Natural killer cell (primary cell): ENCODE data around the gene ERCC2. TPM values are rescaled to one million over a fixed set of nuclear protein-coding genes. Genes with fewer than 3 reads are reported as not detected.

ENCODE experiments used
- ATAC-seq, 3 donors: fragments of 150-1000 bp in 2 of 3; fragments of 200-7000 bp in 1 of 3; cut with Tn5 transposase; 1 replicate in 1 of 3; 2 replicates in 2 of 3; pipeline ENCODE4 v1.10.0; 2021; ENCODE audit warnings: mild to moderate bottlenecking in 2 of 3, moderate library complexity in 2 of 3
- DNase-seq, 2 donors: peaks; one replicate each; pipeline versions ENCODE4 v3.0.0 to v3.0.0-alpha.2; 2013 to 2021; ENCODE audit warnings: mixed read lengths in 1 of 2
- H3K27ac ChIP-seq: one replicate; pipeline ENCODE4 v1.5.1; 2013; ENCODE audit warnings: mild to moderate bottlenecking, low read length
- H3K27me3 ChIP-seq: one replicate; pipeline ENCODE4 v1.6.1; 2013; ENCODE audit warnings: low read length; ENCODE audit not compliant: control insufficient read depth, insufficient read depth
- H3K36me3 ChIP-seq: one replicate; pipeline ENCODE4 v1.6.1; 2013; ENCODE audit warnings: low read length; ENCODE audit not compliant: control insufficient read depth, insufficient read depth
- H3K4me1 ChIP-seq: one replicate; pipeline ENCODE4 v1.6.1; 2013; ENCODE audit warnings: low read length; ENCODE audit not compliant: control insufficient read depth, insufficient read depth
- H3K4me3 ChIP-seq: one replicate; pipeline ENCODE4 v1.5.1; 2013; ENCODE audit warnings: low read length
- H3K9me3 ChIP-seq: one replicate; pipeline ENCODE4 v1.6.1; 2013; ENCODE audit warnings: low read length; ENCODE audit not compliant: control insufficient read depth, insufficient read depth
- H3K27ac Mint-ChIP-seq, 2 donors: one replicate each; pipeline ENCODE4 v1.8.0; 2022; ENCODE audit warnings: mild to moderate bottlenecking in 2 of 2, mixed read lengths in 2 of 2, moderate library complexity in 1 of 2
- H3K27me3 Mint-ChIP-seq, 2 donors: one replicate each; pipeline ENCODE4 v1.8.0; 2022; ENCODE audit warnings: low read depth in 2 of 2, mixed read lengths in 2 of 2
- H3K36me3 Mint-ChIP-seq: one replicate; pipeline ENCODE4 v1.8.0; 2022; ENCODE audit warnings: mixed read lengths
- H3K4me1 Mint-ChIP-seq, 2 donors: one replicate each; pipeline ENCODE4 v1.8.0; 2022; ENCODE audit warnings: mixed read lengths in 2 of 2
- H3K4me3 Mint-ChIP-seq: one replicate; pipeline ENCODE4 v1.8.0; 2022; ENCODE audit warnings: mild to moderate bottlenecking, moderate library complexity, mixed read lengths
- H3K9me3 Mint-ChIP-seq, 2 donors: one replicate each; pipeline ENCODE4 v1.8.0; 2022; ENCODE audit warnings: mixed read lengths in 2 of 2
- CTCF ChIP-seq: fragments of 200-600 bp; IDR thresholded peaks from one replicate; pipeline ENCODE4 v1.8.0; 2022; ENCODE audit warnings: antibody characterized with exemption
- WGBS: methylation state at CpG from one replicate; pipeline ENCODE4 v1.1.7; 2013; ENCODE audit warnings: missing lambda C conversion rate; ENCODE audit not compliant: insufficient coverage; 5-methylcytosine and 5-hydroxymethylcytosine counted together
- intact Hi-C: fragments of 100-400 bp; cut with micrococcal nuclease; formaldehyde crosslinking; loops from one replicate; pipeline ENCODE4 v1.14.2; 2022
- total RNA-seq, 4 donors: library from RNA; stranded (reverse); fragments of 120-200 nt in 1 of 4; gene quantifications; one replicate each; pipeline versions ENCODE4 v1.2.3 to v1.2.4, GENCODE V29; 2013 to 2022

ERCC2 gene
- total RNA-seq, 3 donors from 2014 or later (not counting 1 experiment from before 2014, with no cell fraction given) = 13.4 to 22.3 (median 14.9) TPM

- intact Hi-C loops = no loop called here
- ATAC-seq (no peak), DNase-seq (no peak)
- H3K4me3 ChIP-seq = no peak overlapping the region
- H3K27ac ChIP-seq = no peak overlapping the region
- H3K36me3 ChIP-seq = no peaks in the 10 kb centered on the region
- no peaks in the 10 kb centered on the region for H3K9me3 ChIP-seq
- no peaks in the 10 kb centered on the region for H3K4me1 ChIP-seq
- Mint-ChIP-seq H3K4me1 (peaks cover 0 to 5% of the 10 kb centered on the region in 2 donors), H3K27me3 (peaks cover 11 to 36% of the 10 kb centered on the region in 2 donors), H3K36me3 (no peaks in the 10 kb centered on the region), H3K27ac (no peak overlapping the region), H3K9me3 (no peaks in the 10 kb centered on the region), H3K4me3 (no peak overlapping the region)
- no peak for TF ChIP-seq CTCF
- WGBS = 76% methylated on average over 11 of the region's 11 CpGs
- peaks cover 11% of the 10 kb centered on the region for H3K27me3 ChIP-seq
Measured at GRCh38 chr19:45324349-45324907, 45.9 kb downstream of the ERCC2 start.

- intact Hi-C loops = no loop called here
- Mint-ChIP-seq H3K27ac (no peak overlapping the region), H3K4me1 (peaks cover 0 to 5% of the 10 kb centered on the region in 2 donors), H3K4me3 (no peak overlapping the region), H3K36me3 (no peaks in the 10 kb centered on the region), H3K27me3 (peaks cover 11 to 36% of the 10 kb centered on the region in 2 donors), H3K9me3 (no peaks in the 10 kb centered on the region)
- Histone ChIP-seq H3K27me3 (peaks cover 11% of the 10 kb centered on the region), H3K4me3 (no peak overlapping the region), H3K27ac (no peak overlapping the region), H3K9me3 (no peaks in the 10 kb centered on the region), H3K4me1 (no peaks in the 10 kb centered on the region), H3K36me3 (no peaks in the 10 kb centered on the region)
- no peak for DNase-seq
- 4% methylated on average over 30 of the region's 30 CpGs for WGBS
- no peak for ATAC-seq
- TF ChIP-seq CTCF = no peak
Measured at GRCh38 chr19:45323671-45324081, 46.7 kb downstream of the ERCC2 start.

- 49% methylated on average over 13 of the region's 15 CpGs for WGBS
- H3K36me3 Mint-ChIP-seq = no peaks in the 10 kb centered on the region
- H3K27me3 Mint-ChIP-seq = peaks cover 11 to 31% of the 10 kb centered on the region in 2 donors
- ATAC-seq (no peak), DNase-seq (no peak)
- H3K9me3 ChIP-seq = no peaks in the 10 kb centered on the region
- no peaks in the 10 kb centered on the region for H3K36me3 ChIP-seq
- no peak for TF ChIP-seq CTCF
- no peaks in the 10 kb centered on the region for H3K4me1 ChIP-seq
- peaks cover 0 to 5% of the 10 kb centered on the region in 2 donors for H3K4me1 Mint-ChIP-seq
- H3K9me3 Mint-ChIP-seq = no peaks in the 10 kb centered on the region
- H3K27ac ChIP-seq = no peak within 1 kb of the TSS
- no peak within 1 kb of the TSS for H3K27ac Mint-ChIP-seq
- H3K4me3 ChIP-seq = no peak within 1 kb of the TSS
- no peak within 1 kb of the TSS for H3K4me3 Mint-ChIP-seq
- peaks cover 13% of the 10 kb centered on the region for H3K27me3 ChIP-seq
- intact Hi-C loops = no loop called here
Measured at GRCh38 chr19:45322744-45323281, 47.6 kb downstream of the ERCC2 start, which contains the start of gene CKM. TSS of gene CKM (minus strand) at chr19:45322875. CDS start at chr19:45319713, 3,162 bp downstream.
